Osteocyte (in vitro differentiated cells): Measurements from ENCODE around the gene WIPF2. TPM values are rescaled to one million over a fixed set of nuclear protein-coding genes. Genes with fewer than 3 reads are reported as not detected.

Experiments
- DNase-seq: peaks from one replicate; pipeline ENCODE4 v3.0.0; 2021; ENCODE audit warnings: mixed read lengths; ENCODE audit not compliant: unreplicated experiment; ENCODE audit errors: extremely low spot score
- H3K27ac Mint-ChIP-seq: one replicate; pipeline ENCODE4 v1.8.0; 2021; ENCODE audit warnings: mild to moderate bottlenecking, mixed read lengths; ENCODE audit not compliant: unreplicated experiment
- H3K27me3 Mint-ChIP-seq: one replicate; pipeline ENCODE4 v1.8.0; 2021; ENCODE audit warnings: mixed read lengths; ENCODE audit not compliant: unreplicated experiment
- H3K36me3 Mint-ChIP-seq: one replicate; pipeline ENCODE4 v1.8.0; 2021; ENCODE audit warnings: mixed read lengths; ENCODE audit not compliant: unreplicated experiment
- H3K4me1 Mint-ChIP-seq: one replicate; pipeline ENCODE4 v1.8.0; 2021; ENCODE audit warnings: mixed read lengths; ENCODE audit not compliant: unreplicated experiment
- H3K4me3 Mint-ChIP-seq: one replicate; pipeline ENCODE4 v1.8.0; 2021; ENCODE audit warnings: mild to moderate bottlenecking, moderate library complexity, mixed read lengths; ENCODE audit not compliant: unreplicated experiment
- H3K9me3 Mint-ChIP-seq: one replicate; pipeline ENCODE4 v1.8.0; 2021; ENCODE audit warnings: mixed read lengths; ENCODE audit not compliant: unreplicated experiment
- CTCF ChIP-seq: fragments of 200-600 bp; sonication (generic); IDR thresholded peaks from 2 replicates; pipeline ENCODE4 v1.5.0; 2021; ENCODE audit warnings: antibody characterized with exemption, mild to moderate bottlenecking, moderate library complexity
- total RNA-seq: library from RNA; stranded (reverse); gene quantifications from 2 replicates; pipeline ENCODE4 v1.2.1, GENCODE V29; 2021

WIPF2 gene
- total RNA-seq, 1 donor from 2014 or later, result 28.3 TPM

- Mint-ChIP-seq H3K27ac (no peak overlapping the region), H3K27me3 (no peaks in the 10 kb centered on the region), H3K9me3 (no peaks in the 10 kb centered on the region), H3K4me1 (peaks cover 12% of the 10 kb centered on the region), H3K4me3 (no peak overlapping the region), H3K36me3 (peaks cover 30% of the 10 kb centered on the region)
- no peak for TF ChIP-seq CTCF
- no peak for DNase-seq
Observed at GRCh38 chr17:40174514-40174913, 44.6 kb upstream of the WIPF2 start.

- H3K36me3 Mint-ChIP-seq, result peaks cover 22% of the 10 kb centered on the region
- peaks cover 22% of the 10 kb centered on the region for H3K4me1 Mint-ChIP-seq
- no peaks in the 10 kb centered on the region for H3K27me3 Mint-ChIP-seq
- no peak overlapping the region for H3K4me3 Mint-ChIP-seq
- DNase-seq, result no peak
- H3K27ac Mint-ChIP-seq, result no peak overlapping the region
- no peak for TF ChIP-seq CTCF
- no peaks in the 10 kb centered on the region for H3K9me3 Mint-ChIP-seq
Observed at GRCh38 chr17:40175928-40176753, 43.0 kb upstream of the WIPF2 start.

- no peaks in the 10 kb centered on the region for H3K27me3 Mint-ChIP-seq
- TF ChIP-seq CTCF, result no peak
Observed at GRCh38 chr17:40176754-40177110, 42.4 kb upstream of the WIPF2 start.

GRCh38 chr17:40177275-40177874 is 41.7 kb upstream of the WIPF2 start, which contains the start of gene RAPGEFL1:
Gene RAPGEFL1, plus strand, starts transcription at chr17:40177470. Its CDS starts 392 bp downstream, at chr17:40177862.
- no peaks in the 10 kb centered on the region for H3K27me3 Mint-ChIP-seq
- peak within 1 kb of the TSS; percentile 55 for H3K4me3 Mint-ChIP-seq
- H3K27ac Mint-ChIP-seq, result no peak within 1 kb of the TSS
- H3K36me3 Mint-ChIP-seq, result peaks cover 13% of the 10 kb centered on the region
- no peaks in the 10 kb centered on the region for H3K9me3 Mint-ChIP-seq
- no peak for TF ChIP-seq CTCF
- H3K4me1 Mint-ChIP-seq, result peaks cover 22% of the 10 kb centered on the region
- no peak for DNase-seq

More at GRCh38 chr17:40176754-40177110, 42.4 kb upstream of the WIPF2 start:
- peaks cover 17% of the 10 kb centered on the region for H3K36me3 Mint-ChIP-seq
- peak overlapping the region; percentile 55 for H3K4me3 Mint-ChIP-seq
- no peak for DNase-seq
- H3K4me1 Mint-ChIP-seq, result peaks cover 22% of the 10 kb centered on the region
- no peaks in the 10 kb centered on the region for H3K9me3 Mint-ChIP-seq
- H3K27ac Mint-ChIP-seq, result no peak overlapping the region

GRCh38 chr17:40178021-40178601 is 41.0 kb upstream of the WIPF2 start:
- H3K9me3 Mint-ChIP-seq, result no peaks in the 10 kb centered on the region
- DNase-seq, result no peak
- no peaks in the 10 kb centered on the region for H3K27me3 Mint-ChIP-seq
- H3K4me3 Mint-ChIP-seq, result peak overlapping the region; percentile 32
- peaks cover 22% of the 10 kb centered on the region for H3K4me1 Mint-ChIP-seq
- no peak overlapping the region for H3K27ac Mint-ChIP-seq
- TF ChIP-seq CTCF, result no peak
- H3K36me3 Mint-ChIP-seq, result peaks cover 12% of the 10 kb centered on the region
